Measurements from ENCODE around the gene MEI1. TPM values are rescaled to one million over a fixed set of nuclear protein-coding genes. Genes with fewer than 3 reads are reported as not detected.

Gene MEI1
- total and polyA plus RNA-seq, 2 donors (not counting 1 experiment from before 2014, with no cell fraction given), result 50.1 to 64.8 TPM

- Histone ChIP-seq H3K9ac (ENCODE audit: low read length) (no peak overlapping the region), H2AFZ (ENCODE audit: insufficient read depth, low read depth, low read length, poor library complexity, severe bottlenecking) (no peak overlapping the region), H4K20me1 (ENCODE audit: control insufficient read depth, insufficient read depth, low read length, poor library complexity, severe bottlenecking) (no peaks in the 10 kb centered on the region), H3K4me1 (ENCODE audit: control insufficient read depth in 2 of 2, insufficient read depth in 2 of 2, low read length in 2 of 2) (no peaks in the 10 kb centered on the region), H3K79me2 (ENCODE audit: control insufficient read depth, insufficient read depth, low read length) (peaks cover under 1% of the 10 kb centered on the region), H3K4me2 (replicated peaks; ENCODE audit: low read depth, low read length, poor library complexity, severe bottlenecking) (no peak overlapping the region), H3K9me3 (ENCODE audit: control extremely low read depth in 1 of 3, control insufficient read depth in 2 of 3, insufficient read depth in 1 of 3, low read length in 2 of 3) (no peaks in the 10 kb centered on the region), H3K27me3 (replicated peaks in 1 of 4; ENCODE audit: control extremely low read depth in 1 of 4, control insufficient read depth in 3 of 4, insufficient read depth in 4 of 4, low read length in 3 of 4) (no peaks in the 10 kb centered on the region), H3K36me3 (replicated peaks in 1 of 2; ENCODE audit: control extremely low read depth in 1 of 2, control insufficient read depth in 1 of 2, extremely low read depth in 1 of 2, insufficient read depth in 2 of 2, low read length in 1 of 2) (no peaks in the 10 kb centered on the region), H3K4me3 (ENCODE audit: control extremely low read depth in 1 of 5, extremely low read depth in 1 of 5, insufficient read depth in 1 of 5, low read depth in 2 of 5, low read length in 4 of 5) (no peak overlapping the region), H3K27ac (ENCODE audit: low read length in 2 of 2) (no peak overlapping the region)
- ATAC-seq (ENCODE audit: low read depth) (no peak), DNase-seq (no peak)
- Mint-ChIP-seq H3K4me3 (no peak overlapping the region), H3K4me1 (no peaks in the 10 kb centered on the region), H3K9me3 (ENCODE audit: insufficient read depth) (no peaks in the 10 kb centered on the region), H3K27me3 (peaks cover 4% of the 10 kb centered on the region), H3K27ac (no peak overlapping the region)
- TF ChIP-seq CTCF (IDR thresholded peaks at IDR 0.05), result no peak
- TF ChIP-seq EZH2 (IDR thresholded peaks at IDR 0.05; ENCODE audit: borderline replicate concordance, insufficient read depth, low read depth, low read length, poor library complexity, severe bottlenecking), result no peak
- POLR2A ChIA-PET, result no interaction called here
- intact Hi-C loops (cut with micrococcal nuclease), result no loop called here
- CTCF ChIA-PET, result interaction anchor here (2.7 kb wide), 1 partner anchor 75 kb away, joined by 14 read pairs; the partner anchor contains the start of gene MEI1
Observed at GRCh38 chr22:41772645-41773044, 73.3 kb downstream of the MEI1 start.

GRCh38 chr22:41775338-41775737 lies 76.0 kb downstream of the MEI1 start:
- 100% methylated on average over 4 of the region's 5 CpGs for WGBS (ENCODE audit: insufficient coverage)

More at GRCh38 chr22:41775338-41775737, 76.0 kb downstream of the MEI1 start:
- no peaks in the 10 kb centered on the region for H3K9me3 ChIP-seq (ENCODE audit: control extremely low read depth in 1 of 3, control insufficient read depth in 2 of 3, insufficient read depth in 1 of 3, low read length in 2 of 3)
- TF ChIP-seq EZH2 (IDR thresholded peaks at IDR 0.05; ENCODE audit: borderline replicate concordance, insufficient read depth, low read depth, low read length, poor library complexity, severe bottlenecking) (no peak), CTCF (IDR thresholded peaks at IDR 0.05) (no peak)
- H3K9ac ChIP-seq (ENCODE audit: low read length), result no peak overlapping the region
- CTCF ChIA-PET, result interaction anchor here (0.6 kb wide), 1 partner anchor 411 kb away, joined by 3 read pairs; no protein-coding TSS in a partner anchor
- no peak for DNase-seq
- no peak overlapping the region for H3K27ac ChIP-seq (ENCODE audit: low read length in 2 of 2)
- peaks cover 13% of the 10 kb centered on the region for H3K79me2 ChIP-seq (ENCODE audit: control insufficient read depth, insufficient read depth, low read length)
- H3K36me3 ChIP-seq (replicated peaks in 1 of 2; ENCODE audit: control extremely low read depth in 1 of 2, control insufficient read depth in 1 of 2, extremely low read depth in 1 of 2, insufficient read depth in 2 of 2, low read length in 1 of 2), result no peaks in the 10 kb centered on the region
- H3K4me2 ChIP-seq (replicated peaks; ENCODE audit: low read depth, low read length, poor library complexity, severe bottlenecking), result no peak overlapping the region
- no peak overlapping the region for H3K27ac Mint-ChIP-seq
- no peak overlapping the region for H2AFZ ChIP-seq (ENCODE audit: insufficient read depth, low read depth, low read length, poor library complexity, severe bottlenecking)
- peaks cover 3 to 4% of the 10 kb centered on the region in 2 donors for H3K4me1 ChIP-seq (ENCODE audit: control insufficient read depth in 2 of 2, insufficient read depth in 2 of 2, low read length in 2 of 2)
- no peak for ATAC-seq (ENCODE audit: low read depth)
- peaks cover 7% of the 10 kb centered on the region for H3K4me1 Mint-ChIP-seq
- H3K9me3 Mint-ChIP-seq (ENCODE audit: insufficient read depth), result no peaks in the 10 kb centered on the region
- peaks cover 4% of the 10 kb centered on the region for H3K27me3 Mint-ChIP-seq
- POLR2A ChIA-PET, result interaction anchor here (0.6 to 0.7 kb wide), 2 partner anchors 22 to 27 kb away, joined by 5 read pairs; no protein-coding TSS in a partner anchor
- no peak overlapping the region for H3K4me3 ChIP-seq (ENCODE audit: control extremely low read depth in 1 of 5, extremely low read depth in 1 of 5, insufficient read depth in 1 of 5, low read depth in 2 of 5, low read length in 4 of 5)
- intact Hi-C loops (cut with micrococcal nuclease), result no loop called here
- no peak overlapping the region for H3K4me3 Mint-ChIP-seq
- H3K27me3 ChIP-seq (replicated peaks in 1 of 4; ENCODE audit: control extremely low read depth in 1 of 4, control insufficient read depth in 3 of 4, insufficient read depth in 4 of 4, low read length in 3 of 4), result no peaks in the 10 kb centered on the region
- no peaks in the 10 kb centered on the region for H4K20me1 ChIP-seq (ENCODE audit: control insufficient read depth, insufficient read depth, low read length, poor library complexity, severe bottlenecking)

Data from B cell (primary cell).